WERI-Rb-1 (cell line): ENCODE measurements around the gene RNF223.

ENCODE experiments used
- DNase-seq: peaks from one replicate; pipeline ENCODE4 v3.0.0-alpha.2; 2020
- H3K27ac ChIP-seq: fragments of 250-450 bp; sonication (Bioruptor Pico); 2 replicates; pipeline ENCODE4 v1.5.1; 2020; ENCODE audit warnings: mild to moderate bottlenecking, moderate library complexity
- H3K27me3 ChIP-seq: fragments of 250-450 bp; sonication (Bioruptor Pico); 2 replicates; pipeline ENCODE4 v1.5.1; 2021; ENCODE audit warnings: mild to moderate bottlenecking, low read depth, moderate library complexity; ENCODE audit not compliant: insufficient read depth, severe bottlenecking
- H3K36me3 ChIP-seq: fragments of 250-450 bp; sonication (Bioruptor Pico); 2 replicates; pipeline ENCODE4 v1.5.1; 2020; ENCODE audit warnings: mild to moderate bottlenecking, moderate library complexity
- H3K4me3 ChIP-seq: 2 replicates; pipeline ENCODE4 v1.5.1; 2011; ENCODE audit warnings: low read depth, mild to moderate bottlenecking, control low read depth, low read length
- H3K9me3 ChIP-seq: fragments of 250-450 bp; sonication (Bioruptor Pico); 2 replicates; pipeline ENCODE4 v1.5.1; 2021; ENCODE audit warnings: mild to moderate bottlenecking, moderate library complexity; ENCODE audit not compliant: severe bottlenecking
- TF ChIP-seq, protein P1 (sequence below): IDR thresholded peaks from 2 replicates; pipeline ENCODE4 v1.5.1; 2011; ENCODE audit warnings: low read depth, mild to moderate bottlenecking, control low read depth, inconsistent platforms, low read length

The RNF223 gene

DNA sequence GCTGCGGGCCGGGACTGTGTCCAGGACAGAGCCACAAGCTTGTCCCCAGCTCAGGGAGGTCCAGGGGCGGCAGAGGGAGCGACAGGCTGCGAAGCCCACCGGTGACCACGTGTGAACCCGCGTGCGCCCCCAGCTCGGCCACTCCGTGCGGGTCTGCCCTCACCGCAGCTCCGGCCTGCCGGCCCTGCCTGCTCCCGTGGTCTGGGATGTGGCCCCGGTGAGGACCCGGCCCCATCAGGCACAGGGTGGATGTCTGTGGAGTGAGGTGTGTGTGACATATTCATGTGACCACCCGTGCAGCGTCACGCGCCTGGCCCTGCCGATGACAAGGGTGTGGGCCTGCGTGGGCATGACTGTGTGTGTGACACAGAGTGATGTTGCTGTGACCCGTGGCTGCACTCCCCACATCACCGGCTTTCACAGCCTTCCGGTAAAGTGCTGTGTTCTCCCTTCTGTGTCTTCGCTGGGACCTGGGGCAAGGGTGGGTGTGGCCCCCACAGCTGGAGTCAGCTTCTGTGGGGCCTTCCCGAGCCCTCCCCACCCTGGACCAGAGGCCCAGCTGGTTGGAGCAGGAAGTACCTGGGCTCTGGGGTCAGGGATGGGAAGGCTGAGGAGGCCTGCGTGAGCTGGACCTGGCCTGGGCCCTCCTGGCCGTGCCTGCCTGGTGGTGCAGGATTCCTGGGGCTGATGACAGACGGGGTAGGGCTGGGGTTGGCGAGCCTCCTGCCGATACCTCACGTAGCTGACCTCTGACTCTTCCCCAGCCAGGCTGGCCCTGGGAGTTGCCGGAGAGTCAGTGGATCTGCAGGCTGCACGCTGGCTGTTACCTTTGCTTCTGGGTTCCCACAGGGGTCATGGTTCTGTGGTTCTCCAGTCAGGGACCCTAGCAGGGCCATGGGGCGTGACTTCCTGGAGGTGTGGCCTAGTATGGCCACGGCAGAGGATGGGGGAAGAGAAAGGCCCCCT, 4.1 kb downstream of the RNF223 start:
- DNase-seq: no peak
- Histone ChIP-seq H3K27ac (no peak overlapping the region), H3K4me3 (peak overlapping the region; percentile 58), H3K27me3 (peaks cover 3% of the 10 kb centered on the region), H3K9me3 (no peaks in the 10 kb centered on the region), H3K36me3 (no peaks in the 10 kb centered on the region)
- TF ChIP-seq, protein P1, sequence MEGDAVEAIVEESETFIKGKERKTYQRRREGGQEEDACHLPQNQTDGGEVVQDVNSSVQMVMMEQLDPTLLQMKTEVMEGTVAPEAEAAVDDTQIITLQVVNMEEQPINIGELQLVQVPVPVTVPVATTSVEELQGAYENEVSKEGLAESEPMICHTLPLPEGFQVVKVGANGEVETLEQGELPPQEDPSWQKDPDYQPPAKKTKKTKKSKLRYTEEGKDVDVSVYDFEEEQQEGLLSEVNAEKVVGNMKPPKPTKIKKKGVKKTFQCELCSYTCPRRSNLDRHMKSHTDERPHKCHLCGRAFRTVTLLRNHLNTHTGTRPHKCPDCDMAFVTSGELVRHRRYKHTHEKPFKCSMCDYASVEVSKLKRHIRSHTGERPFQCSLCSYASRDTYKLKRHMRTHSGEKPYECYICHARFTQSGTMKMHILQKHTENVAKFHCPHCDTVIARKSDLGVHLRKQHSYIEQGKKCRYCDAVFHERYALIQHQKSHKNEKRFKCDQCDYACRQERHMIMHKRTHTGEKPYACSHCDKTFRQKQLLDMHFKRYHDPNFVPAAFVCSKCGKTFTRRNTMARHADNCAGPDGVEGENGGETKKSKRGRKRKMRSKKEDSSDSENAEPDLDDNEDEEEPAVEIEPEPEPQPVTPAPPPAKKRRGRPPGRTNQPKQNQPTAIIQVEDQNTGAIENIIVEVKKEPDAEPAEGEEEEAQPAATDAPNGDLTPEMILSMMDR: no peak

DNA sequence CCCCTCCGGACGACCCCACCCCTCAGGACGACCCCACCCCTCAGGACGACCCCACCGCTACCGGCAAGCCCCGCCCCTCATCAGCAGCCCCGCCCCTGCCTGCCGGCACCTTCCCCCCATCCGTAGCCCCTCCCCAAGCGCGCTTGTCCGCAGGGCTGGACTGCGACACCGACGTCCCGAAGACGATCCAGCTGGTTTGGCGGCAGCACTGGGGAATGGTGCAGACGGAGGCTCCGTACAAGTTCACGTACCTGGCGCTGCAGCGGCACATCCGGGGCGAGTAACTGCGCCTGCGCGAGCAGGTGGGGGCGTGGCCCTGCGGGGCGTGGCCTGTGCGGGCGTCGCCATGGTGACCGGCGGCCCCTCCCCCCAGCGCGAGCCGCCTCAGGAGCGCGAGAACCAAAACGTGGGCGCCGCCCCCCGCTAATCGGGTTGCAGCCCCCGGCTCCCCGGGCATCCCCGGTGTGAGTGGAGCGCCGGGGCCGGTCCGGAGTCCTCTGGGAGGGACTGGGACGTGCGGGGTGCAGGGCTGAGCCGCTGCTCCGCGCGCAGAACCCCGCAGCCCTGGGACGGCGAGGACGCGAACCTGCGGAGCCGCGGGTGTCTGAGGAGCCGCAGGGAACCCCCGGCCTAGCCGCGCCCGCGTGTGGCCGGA, 4.9 kb downstream of the RNF223 start:
- no peaks in the 10 kb centered on the region for H3K36me3 ChIP-seq
- H3K27me3 ChIP-seq: no peaks in the 10 kb centered on the region
- peak; percentile 84 for DNase-seq
- H3K4me3 ChIP-seq: peak overlapping the region; percentile 58
- peak overlapping the region; percentile 26; the same call in 1 of the 2 replicates for H3K27ac ChIP-seq
- no peaks in the 10 kb centered on the region for H3K9me3 ChIP-seq
- TF ChIP-seq, protein P1: no peak

- no peaks in the 10 kb centered on the region for H3K27me3 ChIP-seq
- H3K4me3 ChIP-seq: peak overlapping the region; percentile 58
- no peaks in the 10 kb centered on the region for H3K36me3 ChIP-seq
- DNase-seq: no peak
- H3K9me3 ChIP-seq: no peaks in the 10 kb centered on the region
- TF ChIP-seq, protein P1: no peak
- H3K27ac ChIP-seq: no peak overlapping the region
These were observed 5.5 kb downstream of the RNF223 start for GRCh38 chr1:1068517-1069055.

DNA sequence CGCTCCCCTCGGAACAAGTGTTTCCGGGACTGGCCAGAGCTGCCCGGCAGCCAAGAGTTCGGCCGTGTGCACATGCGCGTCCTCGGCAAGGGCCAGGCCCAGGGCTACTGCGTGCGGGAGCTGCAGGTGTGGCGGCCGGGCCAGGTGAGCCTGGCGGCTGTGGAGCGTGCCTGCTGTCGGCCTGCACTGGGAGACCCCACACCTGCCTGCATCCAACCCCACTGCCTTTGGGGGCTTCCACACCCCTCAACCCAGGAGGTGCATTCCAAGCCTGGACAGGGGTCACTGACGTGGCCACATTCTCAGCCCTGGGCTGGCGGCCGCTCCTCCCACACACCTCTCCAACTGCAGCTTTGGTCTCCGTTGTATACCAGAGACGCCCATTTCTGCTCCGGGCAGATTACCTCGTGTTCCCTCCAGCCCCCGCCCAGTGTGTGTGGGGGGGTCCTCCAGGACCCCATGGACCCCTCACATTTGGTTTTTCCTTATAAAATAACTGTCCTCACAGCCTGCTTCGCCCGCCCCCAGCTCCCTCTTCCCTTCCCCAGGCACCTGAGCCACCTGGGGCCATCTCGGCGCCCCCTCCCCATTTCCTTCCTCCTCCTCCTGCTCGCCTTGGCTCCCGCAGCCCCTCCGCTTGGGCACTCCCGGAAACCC, 6.1 kb downstream of the RNF223 start:
- TF ChIP-seq, protein P1: no peak
- no peak overlapping the region for H3K27ac ChIP-seq
- DNase-seq: no peak

GRCh38 chr1:1067284-1067859, 6.7 kb downstream of the RNF223 start:
- DNase-seq: no peak

More for the DNA sequence above, 6.1 kb downstream of the RNF223 start:
- no peaks in the 10 kb centered on the region for H3K27me3 ChIP-seq
- no peaks in the 10 kb centered on the region for H3K36me3 ChIP-seq
- H3K4me3 ChIP-seq: peak overlapping the region; percentile 58
- H3K9me3 ChIP-seq: no peaks in the 10 kb centered on the region

More at GRCh38 chr1:1067284-1067859, 6.7 kb downstream of the RNF223 start:
- H3K27me3 ChIP-seq: no peaks in the 10 kb centered on the region
- TF ChIP-seq, protein P1: no peak
- H3K9me3 ChIP-seq: no peaks in the 10 kb centered on the region
- no peak overlapping the region for H3K4me3 ChIP-seq
- no peak overlapping the region for H3K27ac ChIP-seq
- no peaks in the 10 kb centered on the region for H3K36me3 ChIP-seq
